SK-N-SH treated with all-trans-retinoic acid at 6 μM for 48 hours (cell line): Measurements from ENCODE around the gene COBL.

ENCODE experiments used
- ATAC-seq: fragments of 200-7000 bp; cut with Tn5 transposase; 3 replicates; pipeline ENCODE4 v1.9.1; 2020; ENCODE audit warnings: mild to moderate bottlenecking, moderate library complexity
- ARNTL ChIP-seq: fragments of 450-650 bp; formaldehyde crosslinking; IDR thresholded peaks from 2 replicates; pipeline ENCODE4 v1.5.0; 2020; ENCODE audit warnings: low read depth, mild to moderate bottlenecking, moderate library complexity, borderline replicate concordance
- BACH2 ChIP-seq: fragments of 250-450 bp; sonication (Bioruptor Pico); IDR thresholded peaks from 2 replicates; pipeline ENCODE4 v1.9.0; 2021; ENCODE audit warnings: mild to moderate bottlenecking, borderline replicate concordance
- CSDC2 ChIP-seq: fragments of 250-450 bp; sonication (Bioruptor Pico); IDR thresholded peaks from 2 replicates; pipeline ENCODE4 v1.5.0; 2020; ENCODE audit warnings: mild to moderate bottlenecking, moderate library complexity
- CSRNP3 ChIP-seq: fragments of 250-450 bp; sonication (Bioruptor Pico); IDR thresholded peaks from 2 replicates; pipeline ENCODE4 v1.5.1; 2021; ENCODE audit warnings: mild to moderate bottlenecking, moderate library complexity
- ESRRG ChIP-seq: fragments of 250-450 bp; sonication (Bioruptor Pico); IDR thresholded peaks from 2 replicates; pipeline ENCODE4 v1.6.1; 2021; ENCODE audit warnings: mild to moderate bottlenecking
- GLIS3 ChIP-seq: fragments of 250-450 bp; sonication (Bioruptor Pico); IDR thresholded peaks from 2 replicates; pipeline ENCODE4 v1.5.0; 2020; ENCODE audit warnings: mild to moderate bottlenecking, moderate library complexity
- OSR1 ChIP-seq: fragments of 250-450 bp; sonication (Bioruptor Pico); IDR thresholded peaks from 2 replicates; pipeline ENCODE4 v1.8.0; 2022; ENCODE audit warnings: moderate library complexity, mild to moderate bottlenecking, inconsistent platforms
- PPARA ChIP-seq: fragments of 250-450 bp; sonication (Bioruptor Pico); IDR thresholded peaks from 2 replicates; pipeline ENCODE4 v1.5.0; 2020; ENCODE audit warnings: mild to moderate bottlenecking, borderline replicate concordance
- RARB ChIP-seq: fragments of 250-450 bp; sonication (Bioruptor Pico); IDR thresholded peaks from 2 replicates; pipeline ENCODE4 v1.8.0; 2021; ENCODE audit warnings: mild to moderate bottlenecking, moderate library complexity
- SNAI2 ChIP-seq: fragments of 250-450 bp; sonication (Bioruptor Pico); IDR thresholded peaks from 2 replicates; pipeline ENCODE4 v1.5.0; 2020; ENCODE audit warnings: mild to moderate bottlenecking, moderate library complexity
- TCF4 ChIP-seq: fragments of 250-450 bp; sonication (Bioruptor Pico); IDR thresholded peaks from 2 replicates; pipeline ENCODE4 v1.8.0; 2021; ENCODE audit warnings: mild to moderate bottlenecking, moderate library complexity, borderline replicate concordance
- TOX ChIP-seq: fragments of 250-450 bp; sonication (Bioruptor Pico); IDR thresholded peaks from 2 replicates; pipeline ENCODE4 v1.8.0; 2021; ENCODE audit warnings: mild to moderate bottlenecking, moderate library complexity, borderline replicate concordance
- ZC3H10 ChIP-seq: fragments of 250-450 bp; sonication (Bioruptor Pico); IDR thresholded peaks from 2 replicates; pipeline ENCODE4 v1.5.1; 2021; ENCODE audit warnings: mild to moderate bottlenecking, moderate library complexity
- ZFP3 ChIP-seq: fragments of 250-450 bp; sonication (Bioruptor Pico); IDR thresholded peaks from 2 replicates; pipeline ENCODE4 v1.5.0; 2020; ENCODE audit warnings: mild to moderate bottlenecking, moderate library complexity
- ZFP30 ChIP-seq: fragments of 450-650 bp; formaldehyde crosslinking; IDR thresholded peaks from 2 replicates; pipeline ENCODE4 v1.5.0; 2022; ENCODE audit warnings: mild to moderate bottlenecking, moderate library complexity
- ZNF565 ChIP-seq: fragments of 450-650 bp; formaldehyde crosslinking; conservative IDR thresholded peaks from 2 replicates; pipeline ENCODE4 v1.5.0; 2020; ENCODE audit warnings: low read depth, mild to moderate bottlenecking, moderate library complexity
- ZNF70 ChIP-seq: fragments of 450-650 bp; formaldehyde crosslinking; IDR thresholded peaks from 2 replicates; pipeline ENCODE4 v1.5.0; 2020; ENCODE audit warnings: mild to moderate bottlenecking, moderate library complexity
- ZNF8 ChIP-seq: fragments of 450-650 bp; formaldehyde crosslinking; IDR thresholded peaks from 2 replicates; pipeline ENCODE4 v1.5.0; 2020; ENCODE audit warnings: mild to moderate bottlenecking, moderate library complexity
- TF ChIP-seq, protein P1 (sequence below): fragments of 250-450 bp; sonication (Bioruptor Pico); IDR thresholded peaks from 2 replicates; pipeline ENCODE4 v1.5.1; 2020; ENCODE audit warnings: low read depth, mild to moderate bottlenecking, moderate library complexity
- TF ChIP-seq, protein P2 (sequence below): fragments of 250-450 bp; sonication (Bioruptor Pico); IDR thresholded peaks from 2 replicates; pipeline ENCODE4 v1.5.0; 2020; ENCODE audit warnings: mild to moderate bottlenecking, moderate library complexity
- TF ChIP-seq, protein P3 (sequence below): fragments of 250-450 bp; sonication (Bioruptor Pico); IDR thresholded peaks from 2 replicates; pipeline ENCODE4 v1.8.0; 2020; ENCODE audit warnings: mild to moderate bottlenecking, moderate library complexity, borderline replicate concordance

COBL gene

GRCh38 chr7:51111241-51111940 lies 205.2 kb downstream of the COBL start:
- ATAC-seq, result no peak
- TF ChIP-seq ESRRG (CRISPR knock-in tag) (no peak), ZNF8 (CRISPR knock-in tag) (no peak), SNAI2 (no peak), RARB (CRISPR knock-in tag) (no peak), ARNTL (CRISPR knock-in tag) (no peak), ZNF565 (CRISPR knock-in tag) (no peak), TOX (CRISPR knock-in tag) (no peak), ZFP3 (CRISPR knock-in tag) (no peak), ZNF70 (no peak), ZFP30 (CRISPR knock-in tag) (no peak), CSDC2 (CRISPR knock-in tag) (no peak), TCF4 (CRISPR knock-in tag) (no peak)
- TF ChIP-seq, protein P1, sequence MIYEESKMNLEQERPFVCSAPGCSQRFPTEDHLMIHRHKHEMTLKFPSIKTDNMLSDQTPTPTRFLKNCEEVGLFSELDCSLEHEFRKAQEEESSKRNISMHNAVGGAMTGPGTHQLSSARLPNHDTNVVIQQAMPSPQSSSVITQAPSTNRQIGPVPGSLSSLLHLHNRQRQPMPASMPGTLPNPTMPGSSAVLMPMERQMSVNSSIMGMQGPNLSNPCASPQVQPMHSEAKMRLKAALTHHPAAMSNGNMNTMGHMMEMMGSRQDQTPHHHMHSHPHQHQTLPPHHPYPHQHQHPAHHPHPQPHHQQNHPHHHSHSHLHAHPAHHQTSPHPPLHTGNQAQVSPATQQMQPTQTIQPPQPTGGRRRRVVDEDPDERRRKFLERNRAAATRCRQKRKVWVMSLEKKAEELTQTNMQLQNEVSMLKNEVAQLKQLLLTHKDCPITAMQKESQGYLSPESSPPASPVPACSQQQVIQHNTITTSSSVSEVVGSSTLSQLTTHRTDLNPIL (CRISPR knock-in tag), result no peak

DNA sequence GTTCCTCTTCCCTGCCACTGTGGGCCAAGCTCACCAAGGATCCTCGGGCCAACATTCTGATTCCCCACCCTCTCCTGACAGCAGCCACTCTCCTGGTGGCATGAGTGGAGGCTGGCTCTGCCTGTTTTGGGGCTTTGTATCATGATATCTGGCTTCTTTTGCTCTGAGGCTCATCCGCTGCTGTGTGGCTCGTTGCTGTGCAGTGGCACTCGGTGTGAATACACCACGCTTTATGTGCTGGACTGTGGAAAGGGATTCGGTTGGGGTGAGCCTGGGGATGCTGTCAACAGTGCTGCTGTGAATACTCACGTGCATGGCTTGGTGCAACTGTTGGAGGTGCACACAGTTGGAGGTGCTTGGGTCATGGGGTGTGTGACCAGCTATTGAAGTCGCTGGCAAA lies 208.5 kb downstream of the COBL start:
- no peak for ATAC-seq
- TF ChIP-seq TOX (CRISPR knock-in tag), result no peak
- no peak for TF ChIP-seq RARB (CRISPR knock-in tag)
- TF ChIP-seq, protein P2, sequence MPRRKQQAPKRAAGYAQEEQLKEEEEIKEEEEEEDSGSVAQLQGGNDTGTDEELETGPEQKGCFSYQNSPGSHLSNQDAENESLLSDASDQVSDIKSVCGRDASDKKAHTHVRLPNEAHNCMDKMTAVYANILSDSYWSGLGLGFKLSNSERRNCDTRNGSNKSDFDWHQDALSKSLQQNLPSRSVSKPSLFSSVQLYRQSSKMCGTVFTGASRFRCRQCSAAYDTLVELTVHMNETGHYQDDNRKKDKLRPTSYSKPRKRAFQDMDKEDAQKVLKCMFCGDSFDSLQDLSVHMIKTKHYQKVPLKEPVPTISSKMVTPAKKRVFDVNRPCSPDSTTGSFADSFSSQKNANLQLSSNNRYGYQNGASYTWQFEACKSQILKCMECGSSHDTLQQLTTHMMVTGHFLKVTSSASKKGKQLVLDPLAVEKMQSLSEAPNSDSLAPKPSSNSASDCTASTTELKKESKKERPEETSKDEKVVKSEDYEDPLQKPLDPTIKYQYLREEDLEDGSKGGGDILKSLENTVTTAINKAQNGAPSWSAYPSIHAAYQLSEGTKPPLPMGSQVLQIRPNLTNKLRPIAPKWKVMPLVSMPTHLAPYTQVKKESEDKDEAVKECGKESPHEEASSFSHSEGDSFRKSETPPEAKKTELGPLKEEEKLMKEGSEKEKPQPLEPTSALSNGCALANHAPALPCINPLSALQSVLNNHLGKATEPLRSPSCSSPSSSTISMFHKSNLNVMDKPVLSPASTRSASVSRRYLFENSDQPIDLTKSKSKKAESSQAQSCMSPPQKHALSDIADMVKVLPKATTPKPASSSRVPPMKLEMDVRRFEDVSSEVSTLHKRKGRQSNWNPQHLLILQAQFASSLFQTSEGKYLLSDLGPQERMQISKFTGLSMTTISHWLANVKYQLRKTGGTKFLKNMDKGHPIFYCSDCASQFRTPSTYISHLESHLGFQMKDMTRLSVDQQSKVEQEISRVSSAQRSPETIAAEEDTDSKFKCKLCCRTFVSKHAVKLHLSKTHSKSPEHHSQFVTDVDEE, result no peak
- TF ChIP-seq, protein P1 (CRISPR knock-in tag), result no peak
- TF ChIP-seq ZC3H10, result no peak
- no peak for TF ChIP-seq ZFP3 (CRISPR knock-in tag)
- TF ChIP-seq ZFP30 (CRISPR knock-in tag), result no peak
- TF ChIP-seq SNAI2, result no peak
- TF ChIP-seq, protein P3, sequence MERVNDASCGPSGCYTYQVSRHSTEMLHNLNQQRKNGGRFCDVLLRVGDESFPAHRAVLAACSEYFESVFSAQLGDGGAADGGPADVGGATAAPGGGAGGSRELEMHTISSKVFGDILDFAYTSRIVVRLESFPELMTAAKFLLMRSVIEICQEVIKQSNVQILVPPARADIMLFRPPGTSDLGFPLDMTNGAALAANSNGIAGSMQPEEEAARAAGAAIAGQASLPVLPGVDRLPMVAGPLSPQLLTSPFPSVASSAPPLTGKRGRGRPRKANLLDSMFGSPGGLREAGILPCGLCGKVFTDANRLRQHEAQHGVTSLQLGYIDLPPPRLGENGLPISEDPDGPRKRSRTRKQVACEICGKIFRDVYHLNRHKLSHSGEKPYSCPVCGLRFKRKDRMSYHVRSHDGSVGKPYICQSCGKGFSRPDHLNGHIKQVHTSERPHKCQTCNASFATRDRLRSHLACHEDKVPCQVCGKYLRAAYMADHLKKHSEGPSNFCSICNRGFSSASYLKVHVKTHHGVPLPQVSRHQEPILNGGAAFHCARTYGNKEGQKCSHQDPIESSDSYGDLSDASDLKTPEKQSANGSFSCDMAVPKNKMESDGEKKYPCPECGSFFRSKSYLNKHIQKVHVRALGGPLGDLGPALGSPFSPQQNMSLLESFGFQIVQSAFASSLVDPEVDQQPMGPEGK (CRISPR knock-in tag), result no peak
- TF ChIP-seq GLIS3 (CRISPR knock-in tag), result no peak
- TF ChIP-seq OSR1, result no peak
- TF ChIP-seq CSDC2 (CRISPR knock-in tag), result no peak
- TF ChIP-seq PPARA, result no peak
- no peak for TF ChIP-seq CSRNP3 (CRISPR knock-in tag)
- TF ChIP-seq BACH2 (CRISPR knock-in tag), result no peak

DNA sequence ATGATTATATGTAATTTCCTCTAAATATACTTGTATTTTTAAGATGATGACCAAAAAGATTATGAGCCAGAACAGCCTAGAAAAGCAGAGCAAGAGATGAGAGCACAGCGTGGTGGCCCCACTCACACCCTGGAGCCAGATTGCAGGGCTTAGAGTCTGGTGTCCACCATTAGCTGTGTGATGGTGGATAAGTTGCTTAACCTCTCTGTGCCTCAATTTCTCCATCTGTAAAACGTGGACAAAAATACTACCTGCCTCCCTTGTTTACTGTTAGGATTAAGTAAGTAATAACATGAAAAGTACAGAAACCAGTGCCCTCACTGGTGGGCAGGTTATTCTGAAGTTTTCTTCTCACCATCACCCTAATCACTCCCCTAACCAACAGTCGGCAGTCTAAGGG lies 212.3 kb downstream of the COBL start:
- no peak for TF ChIP-seq TOX (CRISPR knock-in tag)
- ATAC-seq, result no peak
